ENCODE measurements around the gene CITED4. TPM values are rescaled to one million over a fixed set of nuclear protein-coding genes. Genes with fewer than 3 reads are reported as not detected.

The CITED4 gene
- total RNA-seq, 1 experiment from 2014 or later: 9.5 TPM

- Histone ChIP-seq H3T11ph (ENCODE audit: low read length) (no peak overlapping the region), H4K20me1 (ENCODE audit: control insufficient read depth, insufficient read depth, insufficient read length) (no peaks in the 10 kb centered on the region), H3K4me1 (ENCODE audit: insufficient read depth, low read length) (no peaks in the 10 kb centered on the region; the same call in 1 of the 2 replicates), H2BK12ac (ENCODE audit: insufficient read length, low read depth, low read length) (no peak overlapping the region), H4K5ac (ENCODE audit: insufficient read length, low read depth, low read length) (no peak overlapping the region), H2BK5ac (ENCODE audit: insufficient read length, low read length) (no peak overlapping the region), H3K23ac (ENCODE audit: insufficient read length, low read depth, low read length) (no peak overlapping the region), H3K23me2 (ENCODE audit: insufficient read length, low read depth, low read length, poor library complexity, severe bottlenecking) (no peaks in the 10 kb centered on the region), H3K9ac (ENCODE audit: extremely low read depth, insufficient read length, low read length) (no peak overlapping the region), H3K18ac (ENCODE audit: insufficient read length, low read depth, low read length) (no peak overlapping the region), H3K4me2 (ENCODE audit: insufficient read depth, insufficient read length, low read length) (no peak overlapping the region), H3K14ac (ENCODE audit: insufficient read depth, low read length) (no peak overlapping the region), H2AK5ac (ENCODE audit: insufficient read length, low read length) (no peak overlapping the region), H3K27ac (ENCODE audit: insufficient read length, low read depth, low read length) (no peak overlapping the region), H3K79me1 (ENCODE audit: insufficient read depth, low read depth, low read length, poor library complexity, severe bottlenecking) (no peaks in the 10 kb centered on the region), H3K4ac (ENCODE audit: low read depth, low read length) (no peak overlapping the region), H2BK15ac (ENCODE audit: low read depth, low read length) (no peak overlapping the region), H3K56ac (ENCODE audit: insufficient read length, low read depth, low read length) (no peak overlapping the region), H3K79me2 (ENCODE audit: insufficient read depth, low read length) (no peaks in the 10 kb centered on the region), H4K8ac (replicated peaks; ENCODE audit: insufficient read length, low read depth, low read length) (no peak overlapping the region), H2BK20ac (ENCODE audit: low read depth, low read length, poor library complexity, severe bottlenecking) (no peak overlapping the region), H2AFZ (ENCODE audit: low read length) (no peak overlapping the region), H2BK120ac (ENCODE audit: low read depth, low read length, poor library complexity, severe bottlenecking) (no peak overlapping the region), H3K27me3 (ENCODE audit: insufficient read depth, low read length) (no peaks in the 10 kb centered on the region; the same call in 1 of the 2 replicates), H4K91ac (ENCODE audit: insufficient read length, low read depth, low read length) (no peak overlapping the region), H3K9me3 (ENCODE audit: control insufficient read depth, low read depth, low read length) (no peaks in the 10 kb centered on the region)
- H3K9me3 Mint-ChIP-seq: peaks cover 9 to 10% of the 10 kb centered on the region in 2 experiments; a peak in 4 of 5 replicates
- H3K36me3 Mint-ChIP-seq (ENCODE audit: insufficient read depth in 1 of 3, low read depth in 3 of 3): peaks cover 0 to 4% (median 0%) of the 10 kb centered on the region in 3 experiments; a peak in 2 of 7 replicates
- no CpG with 5 or more reads among the region's 6 CpGs for WGBS (ENCODE audit: extremely low coverage, insufficient read length, low lambda C conversion rate)
- no peak overlapping the region; a peak in 1 of 7 replicates for H3K27ac Mint-ChIP-seq
- TF ChIP-seq CTCF (conservative IDR thresholded peaks at IDR 0.05): no peak
- no peak for DNase-seq
- no peak overlapping the region for H3K4me3 Mint-ChIP-seq
- H3K4me1 Mint-ChIP-seq: peaks cover 11 to 26% of the 10 kb centered on the region in 2 experiments
- peaks cover 16% of the 10 kb centered on the region for H3K27me3 Mint-ChIP-seq (ENCODE audit: low read depth)
Observed at GRCh38 chr1:40880813-40881549, 18.8 kb upstream of the CITED4 start.

Data from H9 (cell line).